Daoy (cell line): Measurements from ENCODE around the gene VPREB3. TPM values are rescaled to one million over a fixed set of nuclear protein-coding genes. Genes with fewer than 3 reads are reported as not detected.
A peak's percentile ranks its signal among the peaks of the same experiment; 100 is the strongest.

Experiments
- DNase-seq: peaks from one replicate; pipeline ENCODE4 v3.0.0-alpha.2; 2015; ENCODE audit warnings: low read depth
- total RNA-seq: library from RNA; depleted of rRNA; stranded (reverse); fragments of >200 nt; shearing (Covaris generic); gene quantifications from 2 replicates; pipeline ENCODE4 v1.2.3, GENCODE V29; 2014; rRNA removed

VPREB3 gene, protein sequence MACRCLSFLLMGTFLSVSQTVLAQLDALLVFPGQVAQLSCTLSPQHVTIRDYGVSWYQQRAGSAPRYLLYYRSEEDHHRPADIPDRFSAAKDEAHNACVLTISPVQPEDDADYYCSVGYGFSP
- not detected in 2 replicates for total RNA-seq

DNA sequence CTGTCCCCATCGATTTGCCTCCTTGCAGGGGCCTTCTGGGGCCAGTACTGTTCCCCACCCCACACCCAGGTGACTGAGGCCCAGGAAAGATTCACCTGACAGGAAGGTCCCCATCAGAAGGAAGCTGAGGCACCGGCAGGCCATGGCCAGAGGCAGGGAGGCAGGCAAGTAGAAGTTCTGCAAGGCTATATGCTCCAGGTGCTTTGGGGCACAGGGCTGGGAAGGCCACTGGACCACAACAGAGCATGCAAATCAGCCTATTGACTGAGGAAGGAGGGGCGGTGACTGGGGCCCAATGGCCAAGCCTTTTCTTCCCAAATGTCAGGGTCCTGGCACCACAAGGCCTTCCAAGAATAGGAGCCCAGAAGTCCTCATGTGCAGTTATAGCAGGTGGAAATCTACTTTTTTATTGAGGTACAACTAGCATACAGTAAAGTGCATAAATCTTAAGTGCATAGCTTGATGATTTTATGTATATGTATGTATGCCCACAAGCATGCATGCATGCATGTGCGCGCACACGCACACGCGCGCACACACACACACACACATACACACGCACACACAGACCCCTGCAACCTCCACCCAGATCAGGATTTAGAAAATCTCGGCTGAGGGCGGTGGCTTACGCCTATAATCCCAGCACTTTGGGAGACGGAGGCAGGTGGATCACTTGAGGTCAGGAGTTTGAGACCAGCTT, at the start of gene VPREB3:
VPREB3 (minus strand) TSS at position 206 of the 700 bp plus-strand sequence; CDS start at position 144, 62 bp downstream.
- no peak for DNase-seq

DNA sequence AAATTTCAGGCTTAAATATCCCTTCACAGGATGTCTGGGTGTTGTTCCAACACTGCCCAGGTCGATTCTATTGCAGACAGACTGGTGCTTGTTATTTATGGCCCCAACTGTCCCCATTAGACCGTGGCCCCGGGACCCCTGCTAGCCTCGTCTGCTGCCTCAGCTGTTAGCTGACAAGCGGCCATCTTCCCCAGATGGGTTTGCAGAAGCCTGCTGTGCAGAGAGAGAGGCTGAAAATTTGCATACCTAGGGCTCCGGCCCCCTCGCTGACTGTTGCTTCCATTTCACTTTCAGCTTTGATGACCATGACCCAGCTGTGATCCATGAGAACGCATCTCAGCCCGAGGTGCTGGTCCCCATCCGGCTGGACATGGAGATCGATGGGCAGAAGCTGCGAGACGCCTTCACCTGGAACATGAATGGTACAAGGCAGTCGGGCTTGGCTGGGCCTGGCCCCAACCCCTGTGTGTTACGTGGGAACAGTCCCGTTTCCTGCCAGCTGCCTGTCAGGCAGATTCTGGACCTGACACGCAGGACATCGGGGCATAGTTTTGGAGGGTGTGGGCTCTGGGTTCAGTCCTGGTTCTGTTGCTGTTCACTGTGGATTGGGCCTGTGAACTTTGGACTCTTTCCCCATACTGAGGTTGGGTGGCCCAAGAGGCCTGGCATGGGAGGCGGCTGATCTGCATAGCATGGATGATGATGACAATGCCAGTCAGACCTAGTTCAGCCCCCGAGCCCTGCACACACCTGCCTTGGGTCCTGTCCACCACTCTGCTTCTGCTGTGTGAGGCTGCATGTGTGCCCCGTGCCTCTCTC, 49.0 kb upstream of the VPREB3 start:
- DNase-seq = no peak

- DNase-seq = no peak
These were observed 47.7 kb upstream of the VPREB3 start for GRCh38 chr22:23801886-23802377.

- DNase-seq = no peak
These were observed 47.1 kb upstream of the VPREB3 start for GRCh38 chr22:23801238-23801821.

- DNase-seq = no peak
These were observed 46.3 kb upstream of the VPREB3 start for GRCh38 chr22:23800297-23801237.

GRCh38 chr22:23796461-23796860, 42.2 kb upstream of the VPREB3 start:
- no peak for DNase-seq

DNA sequence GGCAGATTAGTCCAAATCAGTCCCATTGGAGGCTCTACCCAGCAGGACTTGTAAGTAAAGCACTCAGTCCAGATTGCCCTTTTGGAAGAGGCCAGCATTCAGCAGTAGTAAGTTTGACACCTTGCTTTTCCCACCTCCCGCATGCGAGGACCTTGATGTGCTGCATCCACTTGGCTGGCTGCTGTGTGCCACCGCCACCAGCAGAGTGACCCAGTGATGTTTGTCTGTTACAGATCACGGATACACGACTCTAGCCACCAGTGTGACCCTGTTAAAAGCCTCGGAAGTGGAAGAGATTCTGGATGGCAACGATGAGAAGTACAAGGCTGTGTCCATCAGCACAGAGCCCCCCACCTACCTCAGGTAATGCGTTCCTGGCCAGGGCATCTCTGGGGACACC, 39.1 kb upstream of the VPREB3 start:
- no peak for DNase-seq

- DNase-seq = no peak
These were observed 37.8 kb upstream of the VPREB3 start for GRCh38 chr22:23791738-23792645.

DNA sequence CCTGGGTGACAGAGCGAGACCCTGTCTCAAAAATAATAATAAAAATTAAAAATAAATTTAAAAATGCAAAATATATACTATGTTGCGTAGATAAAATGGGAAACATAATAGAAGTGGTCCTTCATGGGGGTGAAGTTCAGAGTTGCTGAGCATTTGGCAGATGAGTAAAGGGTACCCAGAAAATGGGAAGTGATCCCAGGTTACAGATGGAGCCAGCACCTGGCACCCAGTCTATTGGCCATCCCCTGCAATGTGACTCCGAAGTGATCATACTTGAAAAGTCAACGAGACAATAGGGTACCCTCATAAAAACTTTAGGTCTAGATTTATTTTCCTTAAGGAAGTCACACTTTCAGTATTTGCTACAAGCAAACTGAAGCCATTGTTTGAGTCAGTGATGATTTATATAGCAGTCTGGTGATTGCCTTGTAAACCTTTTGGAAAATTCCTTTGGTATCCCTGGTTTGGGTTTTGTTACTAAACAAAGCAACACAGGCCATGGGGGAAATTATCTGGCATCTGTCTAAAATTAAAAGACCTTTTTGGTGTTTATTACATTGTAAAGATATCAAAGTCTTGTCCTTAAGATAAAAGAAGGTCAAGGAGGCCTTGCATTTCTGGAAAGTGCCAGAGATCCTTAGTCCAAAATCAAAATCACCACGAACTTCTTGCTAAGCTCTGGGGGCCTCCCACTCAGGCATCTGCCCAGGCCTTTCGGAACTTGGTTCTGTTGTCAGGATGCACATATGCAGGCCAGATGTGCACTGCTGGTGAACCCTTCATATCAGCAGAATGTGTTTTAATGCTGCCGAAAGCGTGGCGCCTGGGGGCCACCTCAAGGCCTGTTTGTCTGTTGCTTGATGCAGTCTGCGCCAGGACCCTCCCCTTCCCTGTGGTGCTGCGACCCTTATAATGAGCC, 36.9 kb upstream of the VPREB3 start:
- DNase-seq = no peak

GRCh38 chr22:23789638-23790037, 35.4 kb upstream of the VPREB3 start:
- DNase-seq = no peak

- DNase-seq = no peak
These were observed 34.9 kb upstream of the VPREB3 start for GRCh38 chr22:23789121-23789520.

DNA sequence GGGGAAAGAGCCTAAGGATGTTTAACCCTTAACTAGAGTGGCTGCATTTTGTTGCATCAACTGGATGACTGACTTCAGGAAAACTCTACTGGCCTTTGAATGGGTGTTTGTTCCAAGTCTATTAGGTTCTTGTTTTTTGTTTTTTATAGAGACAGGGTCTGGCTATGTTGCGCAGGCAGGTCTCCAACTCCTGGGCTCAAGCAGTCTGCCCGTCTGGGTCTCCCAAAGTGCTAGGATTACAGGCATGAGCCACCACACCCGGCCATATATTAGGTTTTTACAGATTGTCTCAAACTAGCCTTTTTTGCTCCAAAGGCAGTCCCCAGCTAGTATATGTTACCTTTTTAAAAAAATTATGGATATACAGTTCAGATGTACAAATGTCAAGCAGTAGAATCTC, 33.7 kb upstream of the VPREB3 start:
- no peak for DNase-seq

DNA sequence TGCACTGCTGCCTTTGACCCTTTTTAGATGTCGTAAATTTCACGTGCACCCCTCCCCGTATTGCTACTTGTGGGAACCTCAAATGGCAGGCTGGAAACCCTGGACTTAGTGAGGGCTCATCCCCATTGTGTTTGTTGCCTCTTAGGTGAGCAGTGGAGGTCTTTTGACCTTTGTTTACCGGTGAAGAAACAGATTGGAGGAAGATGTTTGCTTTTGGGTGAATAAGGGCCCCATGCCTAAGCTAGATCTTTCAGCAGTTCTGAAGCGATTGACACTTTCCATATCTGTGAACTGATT, 33.3 kb upstream of the VPREB3 start:
- DNase-seq = no peak

DNA sequence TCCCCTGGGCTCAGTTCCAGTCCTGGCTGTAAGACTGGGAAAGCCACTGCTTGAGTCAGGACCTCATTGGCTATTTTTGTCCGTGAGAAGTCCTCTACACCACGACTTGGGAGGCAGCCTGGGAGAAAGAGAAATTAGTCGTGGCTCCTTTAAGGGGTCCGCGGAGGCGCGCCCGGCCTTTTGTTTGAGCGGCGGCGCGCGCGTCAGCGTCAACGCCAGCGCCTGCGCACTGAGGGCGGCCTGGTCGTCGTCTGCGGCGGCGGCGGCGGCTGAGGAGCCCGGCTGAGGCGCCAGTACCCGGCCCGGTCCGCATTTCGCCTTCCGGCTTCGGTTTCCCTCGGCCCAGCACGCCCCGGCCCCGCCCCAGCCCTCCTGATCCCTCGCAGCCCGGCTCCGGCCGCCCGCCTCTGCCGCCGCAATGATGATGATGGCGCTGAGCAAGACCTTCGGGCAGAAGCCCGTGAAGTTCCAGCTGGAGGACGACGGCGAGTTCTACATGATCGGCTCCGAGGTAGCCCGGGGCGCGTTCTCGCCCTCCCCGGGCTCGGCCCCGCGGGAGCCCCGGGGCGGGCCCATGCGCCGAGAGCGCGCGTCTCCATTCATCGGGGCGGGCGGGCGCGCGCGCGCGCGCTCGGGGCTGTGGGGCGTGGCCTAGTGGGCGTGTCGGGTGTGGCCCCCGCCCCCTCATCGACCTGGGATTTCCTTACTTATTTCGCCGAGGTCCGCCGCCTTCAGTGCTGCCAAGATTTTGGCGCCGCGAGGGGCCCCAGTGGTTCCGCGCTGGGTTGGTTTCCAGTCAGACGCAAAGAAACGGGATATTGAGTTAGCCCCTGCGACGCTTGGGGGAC, 32.8 kb upstream of the VPREB3 start, which contains the start of gene SMARCB1:
SMARCB1 (plus strand) TSS at position 215 of the 848 bp plus-strand sequence; CDS start at position 419, 204 bp downstream.
- DNase-seq = peak; percentile 91

GRCh38 chr22:23786261-23786710, 32.1 kb upstream of the VPREB3 start:
- no peak for DNase-seq

- DNase-seq = peak; percentile 64
These were observed 30.0 kb upstream of the VPREB3 start for GRCh38 chr22:23784215-23784732.

GRCh38 chr22:23783265-23784150, 29.3 kb upstream of the VPREB3 start:
- DNase-seq = no peak
